ENCODE data around the gene NKD1.

GRCh38 chr16:50533317-50533716, 14.9 kb upstream of the NKD1 start:
- TF ChIP-seq CTCF (IDR thresholded peaks at IDR 0.05; ENCODE audit: low read depth, low read length), result no peak
- no peak for TF ChIP-seq EZH2phosphoT487 (IDR thresholded peaks at IDR 0.05; ENCODE audit: low read depth)
